ENCODE results near the gene UTP11. TPM values are rescaled to one million over a fixed set of nuclear protein-coding genes. Genes with fewer than 3 reads are reported as not detected.

The UTP11 gene
- total and polyA plus RNA-seq, 2 of the 8 experiments (the other 6 are each of a cell fraction or from before 2014, with no cell fraction given): 19.5 to 60.5 TPM

DNA sequence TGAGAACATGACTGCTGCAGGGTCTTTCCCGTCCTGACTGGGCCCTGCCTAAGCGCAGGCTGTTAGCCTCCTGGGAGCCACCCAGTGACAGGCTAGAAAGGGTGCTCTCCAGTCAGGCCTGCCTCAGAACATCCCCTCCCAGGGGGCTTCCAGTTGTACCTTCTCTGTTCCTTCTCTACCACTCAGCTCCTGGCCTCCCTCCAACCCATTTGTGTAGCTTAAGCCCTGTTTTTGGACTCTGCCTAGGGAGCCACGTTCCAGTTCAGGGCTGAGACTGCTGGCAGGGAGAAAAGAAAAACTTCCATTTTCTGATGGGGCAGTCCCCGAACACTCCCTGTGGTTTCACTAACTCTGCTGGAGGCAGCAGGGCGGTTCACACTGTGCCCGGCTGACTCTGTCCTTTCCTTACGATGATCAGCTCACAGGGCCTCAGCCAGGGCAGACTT, 49.4 kb downstream of the UTP11 start (continued):
- TF ChIP-seq SRF (IDR thresholded peaks at IDR 0.05; ENCODE audit: low read depth, low read length): no peak
- TF ChIP-seq RAD21 (IDR thresholded peaks at IDR 0.05 in 1 of 2, conservative IDR thresholded peaks at IDR 0.05 in 1 of 2; ENCODE audit: low read depth in 2 of 2, low read length in 2 of 2): no peak
